Measurements from ENCODE around the gene RNF10.

DNA sequence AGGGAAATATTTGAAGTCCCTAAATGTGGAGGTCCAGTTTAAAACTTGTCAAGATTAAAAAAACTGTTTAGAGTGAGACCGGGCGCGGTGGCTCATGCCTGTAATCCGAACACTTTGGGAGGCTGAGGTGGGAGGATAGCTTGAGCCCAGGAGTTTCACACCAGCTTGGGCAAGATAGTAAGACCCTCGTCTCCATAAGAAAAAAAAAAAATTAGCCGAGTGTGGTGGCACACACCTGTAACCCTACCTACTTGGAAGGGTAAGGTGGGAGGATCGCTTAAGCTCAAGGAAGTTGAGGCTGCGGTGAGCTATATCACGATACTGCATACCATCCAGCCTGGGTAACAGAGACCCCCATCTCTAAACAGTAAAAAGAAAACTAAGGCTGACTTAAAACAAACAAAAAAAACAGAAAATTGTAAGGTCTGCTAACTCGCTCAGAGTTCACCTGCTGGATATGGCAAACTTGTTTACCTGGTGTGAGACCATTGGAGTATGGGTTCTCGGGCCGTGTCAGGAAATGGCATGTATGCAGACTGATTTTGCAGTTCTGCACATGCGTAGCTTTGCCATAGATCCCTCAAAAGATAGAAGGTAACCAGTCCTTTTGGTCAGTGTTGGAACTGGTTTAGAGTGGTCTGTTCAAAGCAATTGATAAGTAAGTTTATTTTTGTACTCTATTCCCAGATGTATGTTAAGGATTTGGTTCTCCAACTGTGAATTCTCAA lies 2.1 kb downstream of the RNF10 start:
- no peak for TF ChIP-seq CTCF (conservative IDR thresholded peaks at IDR 0.05 in 1 of 2, IDR thresholded peaks at IDR 0.05 in 1 of 2; ENCODE audit: extremely low read depth in 1 of 2, insufficient read depth in 1 of 2, low read depth in 1 of 2, low read length in 2 of 2)
- no peak for TF ChIP-seq EZH2 (IDR thresholded peaks at IDR 0.05; ENCODE audit: borderline replicate concordance, low read length)

Measured in mammary epithelial cell (primary cell).